ENCODE data around the gene KRTAP25-1. TPM values are rescaled to one million over a fixed set of nuclear protein-coding genes. Genes with fewer than 3 reads are reported as not detected.

The KRTAP25-1 gene
- total and polyA plus RNA-seq, 2 of the 8 experiments (the other 6 are each of a cell fraction or from before 2014, with no cell fraction given), result not detected

DNA sequence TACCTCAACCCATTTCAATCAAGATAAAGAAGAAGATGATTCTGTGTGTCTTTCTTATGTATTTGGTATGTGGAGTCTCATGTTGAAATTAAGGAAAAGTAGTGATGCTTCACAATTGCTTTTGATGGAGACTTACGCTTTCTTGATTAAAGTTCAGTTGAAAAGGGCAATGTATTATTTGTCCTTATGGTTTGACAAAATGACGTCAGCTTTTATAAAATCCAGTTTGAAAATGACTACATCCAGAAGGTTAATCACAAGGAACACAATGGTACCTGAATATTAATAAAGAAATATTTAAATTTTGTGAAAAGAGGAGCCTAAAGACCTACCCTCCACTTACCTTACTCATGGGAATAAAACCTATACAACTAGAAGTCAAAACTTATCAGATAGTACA is 26.4 kb upstream of the KRTAP25-1 start:
- no peak overlapping the region for H3K9ac ChIP-seq (replicated peaks in 1 of 4; ENCODE audit: extremely low read depth in 1 of 4, low read depth in 3 of 4, low read length in 3 of 4)
- no peak overlapping the region for H3K4me2 ChIP-seq (ENCODE audit: insufficient read depth in 1 of 2, low read depth in 2 of 2, low read length in 2 of 2)
- no peak overlapping the region for H4K91ac ChIP-seq (replicated peaks; ENCODE audit: insufficient read length, low read length)
- H4K5ac ChIP-seq (ENCODE audit: insufficient read length, low read depth, low read length), result no peak overlapping the region
- no peak overlapping the region for H2AFZ ChIP-seq (ENCODE audit: low read length)
- H3K14ac ChIP-seq (ENCODE audit: insufficient read length), result no peak overlapping the region
- FAIRE-seq, result no peak
- H3K79me1 ChIP-seq (ENCODE audit: low read depth, low read length), result no peaks in the 10 kb centered on the region
- H2BK120ac ChIP-seq (replicated peaks; ENCODE audit: low read depth, low read length), result no peak overlapping the region
- H3K36me3 ChIP-seq (ENCODE audit: control insufficient read depth in 2 of 4, insufficient read depth in 4 of 4, low read length in 3 of 4), result no peaks in the 10 kb centered on the region
- ChIA-PET POLR2A (ENCODE audit: partially characterized antibody) (no interaction called here), CTCF (ENCODE audit: partially characterized antibody) (no interaction called here)
- no peaks in the 10 kb centered on the region for H3K4me1 ChIP-seq (replicated peaks in 1 of 4; ENCODE audit: control insufficient read depth in 3 of 4, insufficient read depth in 4 of 4, low read length in 3 of 4)
- no peak overlapping the region for H4K8ac ChIP-seq (ENCODE audit: extremely low read depth, insufficient read depth, low read length)
- no peak overlapping the region for H3K23ac ChIP-seq (ENCODE audit: insufficient read length)
- H2BK20ac ChIP-seq (ENCODE audit: low read length), result no peak overlapping the region
- no peak for TF ChIP-seq SAP30 (IDR thresholded peaks at IDR 0.05; ENCODE audit: insufficient read depth, insufficient replicate concordance, low read length)
- TF ChIP-seq POU5F1 (IDR thresholded peaks at IDR 0.05; ENCODE audit: low read depth, low read length), result no peak
- no peak for TF ChIP-seq HDAC6 (IDR thresholded peaks at IDR 0.05; ENCODE audit: low read depth, low read length)
- TF ChIP-seq BCL11A (IDR thresholded peaks at IDR 0.05; ENCODE audit: low read depth in 2 of 2, low read length in 2 of 2), result no peak
- TF ChIP-seq, protein P1, sequence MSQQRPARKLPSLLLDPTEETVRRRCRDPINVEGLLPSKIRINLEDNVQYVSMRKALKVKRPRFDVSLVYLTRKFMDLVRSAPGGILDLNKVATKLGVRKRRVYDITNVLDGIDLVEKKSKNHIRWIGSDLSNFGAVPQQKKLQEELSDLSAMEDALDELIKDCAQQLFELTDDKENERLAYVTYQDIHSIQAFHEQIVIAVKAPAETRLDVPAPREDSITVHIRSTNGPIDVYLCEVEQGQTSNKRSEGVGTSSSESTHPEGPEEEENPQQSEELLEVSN (IDR thresholded peaks at IDR 0.05), result no peak
- no peak for TF ChIP-seq NRF1 (IDR thresholded peaks at IDR 0.05; ENCODE audit: low read depth, low read length)
- no peak for TF ChIP-seq TAF7 (optimal IDR thresholded peaks at IDR 0.05; ENCODE audit: borderline replicate concordance, low read depth, low read length)
- no peak for TF ChIP-seq RNF2 (IDR thresholded peaks at IDR 0.05; ENCODE audit: borderline replicate concordance, low read depth, low read length, missing control alignments, poor library complexity, severe bottlenecking)
- no peak for TF ChIP-seq TAF1 (IDR thresholded peaks at IDR 0.05; ENCODE audit: low read depth, low read length)
- 100% methylated on average over 2 of the region's 2 CpGs; no CpG with 5 or more reads in 1 of the 2 experiments for WGBS, 2 experiments (ENCODE audit: extremely low coverage in 1 of 2, insufficient coverage in 1 of 2, insufficient read length in 1 of 2, insufficient replicate concordance in 2 of 2, low coverage in 1 of 2, low lambda C conversion rate in 2 of 2, missing lambda C conversion rate in 1 of 2)
- no peaks in the 10 kb centered on the region for H3K9me3 ChIP-seq (ENCODE audit: insufficient read depth in 2 of 2, low read depth in 1 of 2, low read length in 1 of 2)
- H2BK12ac ChIP-seq (ENCODE audit: low read depth, low read length), result no peak overlapping the region
- no peak overlapping the region for H3K18ac ChIP-seq (ENCODE audit: extremely low read depth, low read length)
- H3K79me2 ChIP-seq (ENCODE audit: control insufficient read depth in 1 of 2, insufficient read depth in 2 of 2, low read length in 2 of 2), result no peaks in the 10 kb centered on the region
- H2BK5ac ChIP-seq (ENCODE audit: low read depth, low read length), result no peak overlapping the region
- no peak overlapping the region for H3K4me3 ChIP-seq (ENCODE audit: extremely low read depth in 1 of 4, insufficient read depth in 2 of 4, low read depth in 3 of 4, low read length in 4 of 4)
- no peaks in the 10 kb centered on the region for H3K23me2 ChIP-seq (ENCODE audit: low read depth, low read length)
- H2BK15ac ChIP-seq (ENCODE audit: low read length), result no peak overlapping the region
- no peaks in the 10 kb centered on the region for H3K27me3 ChIP-seq (replicated peaks in 1 of 4; ENCODE audit: control insufficient read depth in 3 of 4, extremely low read depth in 1 of 4, insufficient read depth in 3 of 4, low read length in 3 of 4)
- H3K4ac ChIP-seq (replicated peaks; ENCODE audit: insufficient read length, low read depth, low read length), result no peak overlapping the region
- no peak overlapping the region for H2AK5ac ChIP-seq (ENCODE audit: low read depth, low read length)
- H3K27ac ChIP-seq (ENCODE audit: low read depth, low read length), result no peak overlapping the region
- DNase-seq (ENCODE audit: low read depth in 1 of 2, low spot score in 2 of 2), result no peak
- H4K20me1 ChIP-seq (replicated peaks in 1 of 2; ENCODE audit: control insufficient read depth in 1 of 2, insufficient read depth in 2 of 2, low read length in 2 of 2), result no peaks in the 10 kb centered on the region
- no peak overlapping the region for H3K56ac ChIP-seq (replicated peaks; ENCODE audit: insufficient read length, low read depth, low read length)
